DMS 273 treated with DMSO at 0.1 percent for 48 hours (cell line): ENCODE results near the gene SH2D6.
A peak's percentile ranks its signal among the peaks of the same experiment; 100 is the strongest.
"Not testable (repeated sequence)": the region's sequence is repeated elsewhere in the genome, so short reads cannot be mapped to it uniquely, and the experiment has no call there.

Experiments
- DNase-seq: peaks from one replicate; lab custom pipeline; 2025; lab: John Stamatoyannopoulos, UW

The SH2D6 gene

DNA sequence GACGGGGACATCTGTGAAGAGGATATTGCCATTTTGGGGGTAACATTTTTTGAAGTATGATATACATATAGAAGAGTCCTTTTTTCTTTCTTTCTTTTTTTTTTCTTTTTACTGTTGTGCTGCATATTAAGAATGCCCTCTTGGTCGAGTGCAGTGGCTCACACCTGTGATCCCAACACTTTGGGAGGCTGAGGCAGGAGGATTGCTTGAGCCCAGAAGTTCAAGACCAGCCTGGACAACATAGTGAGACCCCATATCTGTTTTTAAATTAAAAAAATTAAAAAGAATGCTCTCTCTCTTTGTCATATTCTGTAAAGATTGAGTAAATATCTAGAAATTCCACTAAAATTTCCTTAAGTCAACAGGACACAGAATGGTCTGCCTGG lies 3.6 kb downstream of the SH2D6 start:
- no peak for DNase-seq

DNA sequence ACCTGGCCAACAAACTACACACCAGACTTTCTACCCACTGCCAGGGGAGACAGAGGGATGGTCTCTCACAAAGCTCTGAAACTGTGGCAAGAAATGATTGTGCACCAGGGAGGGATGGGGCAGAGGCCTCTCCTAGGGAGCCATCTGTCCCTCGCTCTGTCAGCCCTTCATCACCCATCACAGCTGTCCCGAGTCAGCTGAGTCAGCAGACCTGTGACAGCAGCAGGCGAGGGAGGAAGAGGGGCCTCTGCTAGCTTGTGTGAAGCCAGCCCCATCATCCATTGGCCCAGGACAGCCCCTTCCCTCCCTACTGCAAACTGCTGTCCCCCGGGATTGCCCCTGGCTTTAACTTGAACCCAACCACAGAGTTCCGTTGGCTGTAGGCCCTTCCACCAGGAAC lies 5.0 kb downstream of the SH2D6 start:
- peak; percentile 47 for DNase-seq

DNA sequence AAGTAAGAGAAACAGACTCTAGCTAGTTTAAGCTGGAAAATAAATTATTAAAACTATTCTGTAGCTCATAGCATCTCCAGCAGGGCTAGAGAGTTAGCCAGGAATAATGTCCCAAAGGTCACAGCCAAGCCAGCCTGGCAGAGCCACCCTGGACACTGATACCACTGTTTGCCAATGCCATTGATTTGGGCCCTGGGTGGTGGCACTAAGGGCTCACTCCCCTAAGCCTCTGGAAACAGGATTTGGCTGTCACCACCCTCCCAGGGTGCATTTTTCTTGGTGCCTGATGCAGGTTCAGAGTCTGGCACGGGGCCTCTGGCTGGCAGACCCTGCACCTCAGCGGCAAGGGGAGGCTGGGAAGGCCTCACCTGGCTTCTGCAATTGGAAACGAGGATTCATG lies 7.1 kb downstream of the SH2D6 start:
- no peak for DNase-seq

DNA sequence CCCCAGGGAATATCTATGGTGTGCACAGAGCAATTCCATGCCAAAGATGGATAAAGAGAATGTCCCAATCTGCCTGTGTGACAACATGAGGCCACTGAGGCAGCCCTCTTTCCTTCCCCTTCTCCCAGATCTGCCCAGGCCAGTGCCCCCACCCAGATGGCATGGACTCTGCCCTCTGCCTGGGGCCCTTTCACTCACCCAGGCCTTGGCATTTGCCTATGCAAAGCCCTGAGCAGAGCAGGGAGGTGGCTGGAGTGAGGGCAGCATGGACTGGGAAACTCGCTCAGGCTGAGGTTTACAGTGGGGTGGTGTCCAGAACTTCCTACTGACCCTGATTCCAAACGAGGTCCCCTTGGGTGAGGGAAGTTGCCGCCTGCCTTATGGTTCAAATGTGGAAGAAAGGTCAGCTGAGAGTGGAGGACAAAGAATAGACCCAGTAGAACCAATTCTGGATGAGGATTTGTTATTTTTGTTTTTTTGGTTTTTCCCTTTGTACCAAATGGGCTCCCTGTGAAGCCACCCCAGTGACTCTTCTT lies 8.9 kb downstream of the SH2D6 start:
- DNase-seq: no peak

DNA sequence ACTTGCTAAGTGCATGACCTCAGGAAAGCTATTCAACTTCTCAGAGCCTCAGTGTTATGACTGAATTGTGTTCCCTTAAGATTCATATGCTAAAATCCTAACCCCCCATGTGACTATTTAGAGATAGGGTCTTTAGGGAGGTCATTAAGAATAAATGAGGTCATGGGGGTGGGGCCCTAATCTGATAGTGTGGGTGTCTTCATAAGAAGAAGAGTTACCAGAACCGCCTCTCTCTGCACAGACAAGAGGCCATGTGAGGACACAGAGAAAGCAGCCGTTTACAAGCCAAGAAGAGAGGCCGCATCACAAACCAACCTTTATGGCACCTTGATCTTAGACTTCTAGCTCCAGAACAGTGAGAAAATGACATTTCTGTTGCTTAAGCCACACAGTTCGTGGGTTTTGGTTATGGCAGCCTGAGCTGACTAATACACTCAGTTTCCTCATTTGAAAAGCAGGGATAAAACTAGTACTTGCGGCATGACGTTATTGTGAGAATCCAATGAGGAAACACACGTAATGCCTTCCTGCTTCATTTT lies 9.9 kb downstream of the SH2D6 start:
- no peak for DNase-seq

DNA sequence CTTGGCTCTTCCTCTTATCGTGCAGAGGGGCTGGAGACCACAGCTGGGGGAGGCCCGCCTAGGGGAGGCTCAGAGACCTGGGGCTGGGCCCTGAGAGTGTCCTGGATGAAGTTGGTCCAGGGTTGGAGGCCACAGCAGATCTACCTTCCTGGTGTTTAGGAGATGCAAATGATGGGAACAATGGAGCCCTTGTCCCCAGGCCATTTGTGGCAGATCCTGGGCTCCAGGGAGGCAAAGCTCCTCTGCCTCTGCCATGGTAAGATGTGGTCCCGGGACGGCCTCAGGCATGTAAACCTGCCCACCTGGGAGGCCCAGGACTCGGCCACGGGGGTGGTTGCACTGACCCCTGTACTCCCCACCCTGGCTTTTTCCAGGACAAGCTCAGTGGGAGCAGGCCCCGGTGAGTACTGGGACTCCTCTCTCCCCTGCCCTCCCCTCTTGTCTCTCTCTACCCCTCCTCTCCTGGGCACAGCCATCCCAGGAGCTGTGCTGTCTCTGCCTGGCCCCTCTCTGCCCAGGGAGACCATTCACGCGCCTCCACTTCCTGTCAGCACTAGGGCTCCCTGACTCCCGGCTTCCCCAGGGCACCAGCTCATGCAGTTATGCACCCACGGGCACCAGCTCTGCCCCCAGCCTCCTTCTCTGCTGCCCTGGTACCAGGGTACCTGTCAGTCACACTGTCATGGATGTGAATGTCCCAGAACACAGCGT lies 10.9 kb downstream of the SH2D6 start:
- DNase-seq: no peak

DNA sequence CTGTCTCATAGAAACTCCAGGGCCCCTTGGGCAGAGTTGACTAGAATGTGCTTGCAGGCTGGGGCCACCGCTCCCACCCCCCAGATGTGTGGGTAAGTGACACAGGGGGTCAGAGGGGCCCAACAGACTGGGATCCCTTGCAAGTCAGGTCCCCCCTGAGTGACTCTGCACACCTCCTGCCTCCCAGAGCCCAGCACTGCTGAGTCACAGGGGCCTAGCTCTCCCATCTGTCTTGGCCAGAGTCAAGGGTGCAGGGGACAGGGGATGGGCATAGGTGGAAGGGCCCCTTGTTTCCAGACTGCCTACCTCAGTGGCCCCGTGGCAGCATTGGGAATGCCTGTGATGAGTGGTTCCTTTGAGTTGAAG lies 11.4 kb downstream of the SH2D6 start:
- DNase-seq: no peak

DNA sequence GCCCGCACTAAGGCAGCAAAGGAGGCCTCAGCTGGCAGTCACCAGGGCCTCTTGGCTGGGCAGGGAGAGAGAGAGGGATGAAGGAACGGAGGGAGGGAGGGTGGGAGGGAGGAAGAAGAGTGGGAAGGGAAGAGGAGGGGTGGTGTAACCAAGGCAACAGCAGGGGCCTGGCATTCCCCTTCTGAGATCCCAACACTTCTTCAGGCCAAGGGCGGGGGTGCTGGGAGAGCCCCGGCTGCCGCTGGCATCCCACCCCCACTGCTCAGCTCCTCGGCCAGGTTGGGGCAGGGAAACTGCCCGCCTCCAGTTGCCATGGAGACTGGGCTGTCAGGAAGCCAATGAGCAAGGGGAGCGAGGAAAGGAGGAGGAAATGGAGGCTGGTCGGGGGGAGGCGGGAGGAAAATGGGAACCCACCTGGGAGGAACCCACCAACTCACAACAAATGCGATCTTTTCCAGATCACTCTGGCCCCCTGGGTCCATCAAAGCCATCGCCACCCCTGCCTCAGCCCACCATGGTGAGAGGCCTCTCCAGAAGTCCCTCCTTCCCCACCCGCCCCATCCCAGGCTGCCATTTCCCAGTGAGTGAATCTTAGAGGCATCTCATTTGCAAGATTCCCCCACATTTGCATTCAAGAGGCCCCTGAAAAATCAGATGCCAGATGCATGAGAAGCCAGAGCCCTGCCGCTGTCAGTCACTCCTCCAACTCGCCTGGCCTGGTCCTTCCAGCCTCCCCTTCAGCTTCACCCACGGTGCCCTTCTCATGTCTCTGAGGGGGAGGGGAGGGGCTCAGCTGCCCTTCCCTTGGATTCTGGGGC lies 12.4 kb downstream of the SH2D6 start:
- peak; percentile 93 for DNase-seq

DNA sequence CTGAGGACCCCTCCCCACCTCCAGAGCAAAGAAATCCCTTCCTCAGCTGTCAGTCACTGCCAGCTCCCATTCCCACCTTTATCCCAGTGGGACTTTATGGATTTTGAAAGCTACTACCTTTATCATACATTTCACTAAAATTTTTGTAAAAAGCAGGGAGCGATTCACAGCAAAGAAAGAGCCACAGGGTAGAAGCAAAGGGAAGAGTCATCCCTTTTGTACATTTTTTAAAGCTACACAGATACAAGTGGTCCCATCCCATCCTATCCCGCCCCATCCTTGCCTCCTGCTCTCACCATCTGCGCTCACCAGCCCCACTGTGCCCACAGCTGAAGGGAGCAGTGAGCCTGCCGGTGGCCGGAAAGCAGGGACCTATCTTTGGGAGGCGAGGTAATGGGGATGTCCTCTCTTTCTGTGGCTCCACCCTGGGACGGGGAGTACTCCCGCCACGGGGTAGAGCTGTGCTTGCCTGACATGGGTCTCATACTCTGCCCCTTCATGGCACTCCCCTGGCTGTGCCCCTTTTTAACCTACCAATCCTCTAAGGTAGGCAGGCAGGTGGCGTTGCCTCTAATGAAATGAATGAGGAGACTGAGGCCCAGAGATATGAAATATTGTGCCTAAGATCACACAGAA lies 13.2 kb downstream of the SH2D6 start:
- peak; percentile 40 for DNase-seq

DNA sequence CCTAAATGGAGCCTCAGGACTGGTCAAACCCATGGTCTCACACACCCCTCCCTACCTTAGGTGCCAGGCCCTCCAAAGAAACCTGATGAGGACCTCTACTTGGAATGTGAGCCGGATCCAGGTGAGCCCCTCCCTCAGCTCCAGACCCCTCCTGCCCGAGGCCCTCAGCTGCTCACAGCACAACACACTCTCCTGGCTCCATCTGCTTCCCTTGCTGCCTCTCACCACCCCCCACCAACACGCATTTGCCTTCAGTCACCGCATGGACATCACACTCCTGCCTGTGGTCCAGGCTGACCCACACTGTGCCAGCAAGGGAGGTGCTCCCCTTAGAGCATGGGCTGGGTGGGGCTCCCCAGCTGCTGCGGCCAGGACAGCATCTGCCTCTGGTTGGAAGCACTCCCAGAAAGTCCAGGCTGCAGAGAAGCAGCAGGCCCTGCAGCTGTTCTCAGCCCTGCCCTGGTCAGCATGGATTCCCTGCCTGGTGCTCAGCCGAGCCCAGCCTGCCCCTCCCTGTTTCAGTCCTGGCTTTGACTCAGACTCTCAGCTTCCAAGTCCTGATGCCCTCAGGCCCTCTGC lies 15.1 kb downstream of the SH2D6 start:
- DNase-seq: peak; percentile 94

DNA sequence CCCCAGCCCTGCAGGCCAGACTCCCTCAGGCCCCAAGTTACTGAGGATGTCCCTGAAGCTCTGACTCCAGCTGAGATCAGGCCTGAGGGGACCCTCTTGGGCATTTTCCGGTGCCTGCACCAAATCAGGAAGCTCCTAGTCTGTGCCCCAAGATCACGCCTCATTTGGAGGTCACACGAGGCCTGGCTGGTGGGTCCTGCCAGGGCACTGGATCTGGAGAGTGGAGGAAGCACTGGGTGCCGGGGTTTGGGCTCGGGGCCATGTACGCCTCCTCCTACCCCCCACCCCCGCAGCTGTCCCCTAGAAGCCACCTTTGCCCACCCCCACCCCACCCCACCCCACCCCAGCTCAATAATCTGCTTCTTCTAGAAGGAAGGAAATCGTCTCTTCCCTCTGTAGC lies 16.2 kb downstream of the SH2D6 start:
- no peak for DNase-seq

DNA sequence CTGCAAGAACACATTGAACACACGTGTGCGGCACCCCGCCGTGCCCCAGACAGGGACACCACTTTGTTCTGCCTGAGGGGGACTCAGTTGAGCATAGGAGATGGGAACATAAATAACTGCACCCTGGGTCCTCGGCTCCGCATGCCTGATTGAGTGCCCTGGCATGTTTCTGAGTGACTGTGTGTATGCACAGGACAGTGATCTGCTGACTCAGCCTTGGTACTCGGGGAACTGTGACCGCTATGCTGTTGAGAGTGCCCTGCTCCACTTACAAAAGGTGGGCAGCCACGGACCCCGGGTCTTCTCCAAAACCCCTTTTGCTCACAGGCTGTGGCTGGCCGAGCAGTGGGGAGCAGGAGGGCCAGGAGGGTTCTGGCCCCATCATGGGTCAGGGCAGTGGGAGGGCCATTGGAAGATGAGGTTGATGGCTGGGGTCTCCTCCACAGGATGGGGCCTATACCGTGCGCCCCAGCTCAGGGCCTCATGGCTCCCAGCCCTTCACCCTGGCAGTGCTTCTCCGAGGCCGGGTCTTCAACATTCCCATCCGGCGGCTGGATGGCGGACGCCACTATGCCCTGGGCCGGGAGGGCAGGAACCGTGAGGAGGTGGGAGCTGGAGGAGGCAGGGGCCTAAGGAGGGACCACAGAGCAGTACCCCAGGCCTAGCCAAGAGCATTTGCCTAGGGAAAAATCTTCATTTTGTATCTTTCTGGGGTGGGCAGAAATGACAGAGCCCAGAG lies 16.9 kb downstream of the SH2D6 start:
- no peak for DNase-seq

DNA sequence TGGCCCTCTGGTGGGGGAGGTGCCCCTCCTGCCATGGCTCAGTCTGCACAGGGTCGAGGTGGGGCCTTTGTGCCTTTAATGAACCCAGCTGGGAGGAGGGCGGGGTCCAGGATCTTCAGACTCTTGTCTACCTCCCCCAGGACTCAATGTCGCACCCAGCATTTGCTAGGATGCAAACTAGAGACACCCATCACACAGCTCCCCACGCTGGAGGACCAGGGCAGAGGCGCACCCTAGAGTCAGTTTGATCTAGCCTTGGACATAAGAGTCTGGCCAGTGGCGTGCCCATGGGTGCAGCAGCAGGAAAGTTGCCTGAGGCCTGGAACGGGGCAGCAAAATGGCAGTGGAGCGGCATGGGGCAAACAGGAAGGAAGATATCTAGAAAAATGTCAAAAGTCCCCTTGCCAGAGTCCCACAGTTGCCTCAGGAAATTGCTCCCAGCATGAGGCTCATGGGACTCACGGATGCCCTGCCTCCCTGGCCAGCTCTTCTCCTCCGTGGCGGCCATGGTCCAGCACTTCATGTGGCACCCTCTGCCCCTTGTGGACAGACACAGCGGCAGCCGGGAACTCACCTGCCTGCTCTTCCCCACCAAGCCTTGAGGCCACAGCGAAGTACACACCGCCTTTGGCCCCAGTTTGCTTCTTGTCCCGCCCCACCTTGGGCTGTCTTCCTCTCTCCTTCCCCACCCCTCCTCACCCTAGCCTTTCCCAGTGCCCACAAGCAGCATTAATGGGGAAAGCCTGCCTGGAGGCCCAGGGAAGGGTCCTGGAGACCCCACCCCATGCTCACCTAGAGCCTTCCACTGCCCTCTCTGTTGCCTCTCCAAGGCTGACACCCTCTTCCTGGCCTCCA lies 17.7 kb downstream of the SH2D6 start:
- no peak for DNase-seq

DNA sequence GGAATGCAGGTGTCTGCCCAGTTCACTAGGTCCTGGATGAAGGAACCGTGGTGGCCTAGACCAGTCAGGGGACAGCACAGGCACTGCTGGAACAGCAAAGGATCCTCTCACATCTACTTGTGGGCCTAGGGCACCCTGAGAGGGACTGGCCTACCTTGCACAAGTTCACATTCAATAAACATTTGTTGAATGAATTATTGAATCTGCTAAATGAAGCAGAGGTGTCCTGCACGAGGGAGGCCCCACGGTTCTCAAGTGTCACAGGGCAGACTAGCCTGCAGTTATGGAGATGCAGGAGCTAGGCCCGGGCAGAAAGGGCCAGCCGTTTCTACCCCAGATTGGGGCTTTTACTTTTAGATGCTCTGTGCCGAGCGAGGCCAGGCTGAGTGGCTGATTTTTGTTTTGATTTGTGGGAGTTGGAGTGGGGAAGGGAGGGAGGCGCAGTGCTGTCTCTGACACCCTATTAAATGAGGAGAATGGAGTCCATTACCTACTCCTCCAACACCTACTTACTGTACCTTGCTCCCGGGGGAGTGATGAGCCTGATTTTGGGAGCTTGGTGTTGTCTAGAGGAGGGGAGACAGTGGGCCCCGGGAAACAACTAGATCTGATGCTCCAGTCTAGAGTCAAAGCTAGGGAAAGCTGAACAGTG lies 18.4 kb downstream of the SH2D6 start:
- no peak for DNase-seq

DNA sequence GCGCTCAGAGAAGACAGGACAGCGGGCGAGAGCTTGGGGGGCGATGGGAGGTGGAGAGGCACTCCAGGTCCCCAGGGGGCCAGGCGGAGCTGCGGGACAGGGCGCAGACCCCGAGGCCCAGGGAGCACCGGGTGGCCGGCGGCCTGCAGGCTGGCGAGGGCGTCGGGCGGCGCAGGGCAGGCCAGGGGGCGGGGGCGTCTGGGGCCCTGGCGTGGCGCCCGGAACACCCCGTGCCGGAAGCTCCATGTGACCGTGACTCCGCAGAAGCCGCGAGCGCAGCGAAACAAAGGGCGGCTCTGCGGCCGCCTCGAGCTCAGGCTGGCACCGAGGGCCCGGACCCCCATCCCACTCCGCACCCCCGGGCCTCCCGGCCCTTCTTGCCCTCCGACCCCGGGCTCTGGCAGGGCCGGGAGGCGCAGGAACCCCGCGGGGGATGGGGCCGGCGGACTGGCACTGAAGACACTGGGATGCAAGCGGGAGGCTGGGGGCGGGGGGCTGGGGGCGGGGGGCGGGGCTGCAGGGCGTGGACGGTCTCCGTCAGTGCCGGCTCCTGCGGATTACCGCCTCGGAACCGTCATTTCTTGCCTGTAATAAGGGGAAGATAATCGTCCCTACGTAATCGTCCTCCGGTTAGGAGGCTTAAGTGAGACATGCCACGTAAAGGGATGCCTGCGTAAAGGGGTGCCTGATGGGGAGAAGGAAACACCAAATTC lies 19.1 kb downstream of the SH2D6 start:
- DNase-seq: no peak

DNA sequence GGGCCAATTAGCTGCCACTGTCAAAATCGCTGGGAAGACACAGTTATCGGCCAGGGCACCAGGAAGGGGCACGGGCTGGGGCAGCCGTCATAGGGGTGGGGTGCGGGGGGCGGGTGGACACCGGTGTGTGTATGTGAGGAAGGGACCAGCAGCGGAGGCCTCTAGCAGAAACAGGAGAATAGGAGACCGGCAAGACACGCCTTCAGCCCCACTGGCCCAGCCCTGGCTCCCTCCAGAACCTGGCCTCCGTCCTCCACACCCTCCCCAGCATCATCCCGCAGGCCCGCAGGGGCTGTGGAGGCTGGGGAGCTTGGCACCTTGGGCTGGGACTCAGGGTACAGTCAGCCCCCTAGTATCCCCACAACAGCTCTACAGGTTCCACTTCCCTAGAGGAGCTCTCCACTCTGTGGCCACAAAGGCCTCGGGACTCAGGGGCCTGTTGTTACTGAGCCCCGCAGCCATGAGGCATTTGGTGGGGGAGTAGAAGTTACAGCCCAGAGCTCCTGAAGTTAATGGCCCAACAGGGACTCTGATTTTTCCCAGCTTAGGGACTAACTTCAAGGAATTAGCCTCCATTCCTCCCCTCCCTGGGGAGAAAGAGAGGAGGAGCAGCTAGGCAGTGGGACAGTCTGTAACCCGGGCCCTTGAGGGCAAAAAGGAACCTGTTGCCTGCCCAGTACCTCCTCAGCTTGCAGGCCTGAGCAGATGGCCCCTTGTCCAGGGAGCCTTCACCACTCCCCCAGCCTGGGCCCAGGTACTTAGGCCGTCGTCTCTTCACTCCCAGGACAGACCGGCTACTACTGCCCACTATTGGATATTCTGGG lies 19.9 kb downstream of the SH2D6 start:
- DNase-seq: no peak

DNA sequence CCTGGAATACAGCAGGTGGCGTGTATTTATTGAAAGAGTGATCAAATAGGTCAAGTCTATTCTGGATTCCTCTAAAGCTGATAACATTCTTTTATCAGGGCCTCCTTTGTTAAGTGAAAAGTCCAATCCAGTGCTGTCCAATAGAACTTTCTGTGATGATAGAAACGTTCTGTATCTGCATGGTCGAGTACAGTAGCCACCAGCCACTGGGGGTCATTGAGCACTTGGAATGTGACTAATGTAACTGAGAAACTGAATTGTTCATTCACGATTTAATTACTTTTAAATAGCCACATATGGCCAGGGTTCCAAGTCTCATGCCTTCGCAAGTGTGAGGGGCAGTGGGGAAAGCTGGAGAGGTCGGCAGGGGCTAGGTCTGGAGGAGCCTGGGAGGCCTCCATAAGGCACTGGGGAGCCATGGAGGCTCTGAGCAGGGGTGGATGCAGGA lies 20.5 kb downstream of the SH2D6 start:
- no peak for DNase-seq

DNA sequence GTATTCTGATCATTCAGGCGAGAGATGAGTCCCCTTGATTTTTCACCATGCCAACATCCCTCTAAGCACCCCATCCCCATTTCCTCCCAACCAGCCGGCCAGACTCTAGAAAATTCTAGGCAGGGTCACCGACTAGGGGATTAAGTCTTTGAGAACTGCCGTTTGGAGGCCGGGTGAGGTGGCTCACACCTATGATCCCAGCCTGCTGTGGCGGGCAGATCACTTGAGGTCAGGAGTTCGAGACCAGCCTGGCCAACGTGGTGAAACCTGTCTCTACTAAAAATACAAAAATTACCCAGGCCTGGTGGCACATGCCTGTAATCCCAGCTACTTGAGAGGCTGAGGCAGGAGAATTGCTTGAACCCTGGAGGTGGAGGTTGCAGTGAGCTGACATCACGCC lies 21.1 kb downstream of the SH2D6 start:
- DNase-seq: not testable (repeated sequence)
